ENCODE data around the gene AKT1S1.

DNA sequence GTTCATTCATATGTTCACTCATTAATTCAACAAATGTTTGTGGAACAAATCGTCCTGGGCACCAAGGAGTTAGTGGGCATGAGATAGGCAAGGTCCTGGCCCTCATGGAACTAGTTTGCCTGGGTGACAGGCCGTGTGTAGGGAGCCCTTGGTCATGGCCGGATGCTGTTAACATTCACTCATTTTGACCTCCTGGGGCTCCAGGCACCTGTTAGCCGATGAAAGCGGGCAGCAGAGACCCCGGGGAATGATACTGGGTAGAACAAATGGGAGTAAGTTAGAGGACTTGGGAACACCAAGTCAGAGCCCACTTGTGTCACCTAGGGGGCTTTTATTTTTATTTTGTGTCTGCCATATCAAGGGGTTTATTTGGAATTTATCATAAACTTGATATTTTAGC, 52.5 kb downstream of the AKT1S1 start:
- TF ChIP-seq POLR2A (IDR thresholded peaks at IDR 0.05) (no peak), CTCF (IDR thresholded peaks at IDR 0.05) (no peak)
